ENCODE results near the gene USP17L27.

GRCh38 chr4:9384126-9384525 lies 40.2 kb downstream of the USP17L27 start:
- TF ChIP-seq MAX (IDR thresholded peaks at IDR 0.05; ENCODE audit: insufficient read depth, insufficient read length) (no peak), CTCF (IDR thresholded peaks at IDR 0.05; ENCODE audit: extremely low read depth in 1 of 2, insufficient read depth in 1 of 2, low read depth in 1 of 2, low read length in 2 of 2) (no peak), JUN (IDR thresholded peaks at IDR 0.05; ENCODE audit: borderline replicate concordance, insufficient read depth, insufficient read length, low read depth) (no peak)
